Epithelial cell of esophagus (primary cell): ENCODE measurements around the gene MEIS3.

Experiments
- DNase-seq: peaks from one replicate; pipeline ENCODE4 v3.0.0; 2010; ENCODE audit warnings: low read depth
- H3K4me3 ChIP-seq: 2 replicates; pipeline ENCODE4 v1.5.1; 2011; ENCODE audit warnings: mild to moderate bottlenecking, low read length, control low read depth
- TF ChIP-seq, protein P1 (sequence below): IDR thresholded peaks from 2 replicates; pipeline ENCODE4 v1.5.1; 2011; ENCODE audit warnings: low read depth, mild to moderate bottlenecking, low read length, control low read depth, inconsistent platforms; ENCODE audit not compliant: insufficient read depth; ENCODE audit errors: missing control alignments

The MEIS3 gene

DNA sequence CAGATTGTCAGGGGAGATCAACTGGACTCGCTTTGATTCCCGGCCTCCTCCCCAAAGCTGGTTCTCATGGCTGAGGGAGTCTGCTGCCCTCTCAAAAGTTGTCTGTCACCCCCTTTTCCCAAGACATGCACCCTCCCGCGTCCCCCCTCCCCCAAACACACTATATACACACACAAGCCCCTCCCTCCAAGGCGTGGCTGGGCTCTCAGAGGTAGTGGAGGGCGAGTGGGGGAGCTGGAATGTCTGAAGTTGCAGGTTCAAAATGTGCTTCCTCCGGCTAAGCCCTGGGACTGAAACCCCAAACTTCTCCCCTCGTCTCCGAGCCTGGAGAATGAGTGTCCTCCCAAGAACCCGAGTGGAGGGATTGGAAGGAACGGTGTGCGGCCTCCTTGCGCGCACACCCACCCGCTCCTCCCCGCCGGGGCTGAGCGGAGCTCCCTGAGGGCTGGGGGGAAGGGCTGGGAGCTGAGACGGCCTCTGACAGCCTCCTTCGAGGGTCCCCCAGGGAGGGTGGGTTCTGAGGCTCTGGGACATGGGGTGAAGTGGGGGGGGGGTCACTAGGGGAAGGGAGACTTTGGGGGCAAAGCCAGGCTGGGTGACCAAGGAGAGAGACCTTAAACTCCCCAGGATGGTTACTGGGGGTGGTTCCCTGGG is 9.9 kb upstream of the MEIS3 start:
- TF ChIP-seq, protein P1, sequence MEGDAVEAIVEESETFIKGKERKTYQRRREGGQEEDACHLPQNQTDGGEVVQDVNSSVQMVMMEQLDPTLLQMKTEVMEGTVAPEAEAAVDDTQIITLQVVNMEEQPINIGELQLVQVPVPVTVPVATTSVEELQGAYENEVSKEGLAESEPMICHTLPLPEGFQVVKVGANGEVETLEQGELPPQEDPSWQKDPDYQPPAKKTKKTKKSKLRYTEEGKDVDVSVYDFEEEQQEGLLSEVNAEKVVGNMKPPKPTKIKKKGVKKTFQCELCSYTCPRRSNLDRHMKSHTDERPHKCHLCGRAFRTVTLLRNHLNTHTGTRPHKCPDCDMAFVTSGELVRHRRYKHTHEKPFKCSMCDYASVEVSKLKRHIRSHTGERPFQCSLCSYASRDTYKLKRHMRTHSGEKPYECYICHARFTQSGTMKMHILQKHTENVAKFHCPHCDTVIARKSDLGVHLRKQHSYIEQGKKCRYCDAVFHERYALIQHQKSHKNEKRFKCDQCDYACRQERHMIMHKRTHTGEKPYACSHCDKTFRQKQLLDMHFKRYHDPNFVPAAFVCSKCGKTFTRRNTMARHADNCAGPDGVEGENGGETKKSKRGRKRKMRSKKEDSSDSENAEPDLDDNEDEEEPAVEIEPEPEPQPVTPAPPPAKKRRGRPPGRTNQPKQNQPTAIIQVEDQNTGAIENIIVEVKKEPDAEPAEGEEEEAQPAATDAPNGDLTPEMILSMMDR: no peak
- no peak for DNase-seq
- no peak overlapping the region for H3K4me3 ChIP-seq

DNA sequence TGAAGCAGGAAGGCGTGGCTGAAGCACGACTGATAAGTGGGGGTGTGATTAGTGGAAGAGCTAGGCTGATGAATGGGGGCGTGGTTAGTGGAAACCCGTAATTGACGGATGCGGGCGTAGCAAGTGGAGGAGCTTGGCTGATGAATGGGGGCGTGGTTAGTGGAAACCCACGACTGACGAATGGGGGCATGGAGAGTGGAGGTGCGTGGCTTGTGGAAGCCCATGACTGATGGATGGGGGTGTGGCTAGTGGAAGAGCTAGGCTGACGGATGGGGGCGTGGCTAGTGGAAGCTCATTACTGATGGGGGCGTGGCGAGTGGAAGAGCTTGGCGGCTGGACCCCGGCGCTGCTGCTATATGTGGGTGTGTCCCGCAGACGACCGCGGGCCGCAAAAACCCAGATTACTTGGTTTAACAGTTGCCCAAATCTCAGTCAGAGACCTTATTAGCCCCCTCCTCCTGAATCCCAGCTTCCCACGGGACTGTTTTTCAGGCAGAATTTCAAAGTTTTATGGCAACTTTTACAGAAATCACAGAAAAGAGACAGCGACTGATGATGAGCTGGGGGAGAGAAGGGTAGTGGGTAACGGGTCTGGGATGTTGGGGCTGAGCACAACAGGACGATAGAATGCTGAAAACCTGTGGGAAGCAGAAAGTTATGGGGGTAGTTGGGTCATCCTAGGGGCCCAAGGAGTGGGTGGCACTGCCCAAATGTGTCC is 9.0 kb upstream of the MEIS3 start:
- peak; percentile 100 for DNase-seq
- no peak overlapping the region for H3K4me3 ChIP-seq
- TF ChIP-seq, protein P1: no peak

DNA sequence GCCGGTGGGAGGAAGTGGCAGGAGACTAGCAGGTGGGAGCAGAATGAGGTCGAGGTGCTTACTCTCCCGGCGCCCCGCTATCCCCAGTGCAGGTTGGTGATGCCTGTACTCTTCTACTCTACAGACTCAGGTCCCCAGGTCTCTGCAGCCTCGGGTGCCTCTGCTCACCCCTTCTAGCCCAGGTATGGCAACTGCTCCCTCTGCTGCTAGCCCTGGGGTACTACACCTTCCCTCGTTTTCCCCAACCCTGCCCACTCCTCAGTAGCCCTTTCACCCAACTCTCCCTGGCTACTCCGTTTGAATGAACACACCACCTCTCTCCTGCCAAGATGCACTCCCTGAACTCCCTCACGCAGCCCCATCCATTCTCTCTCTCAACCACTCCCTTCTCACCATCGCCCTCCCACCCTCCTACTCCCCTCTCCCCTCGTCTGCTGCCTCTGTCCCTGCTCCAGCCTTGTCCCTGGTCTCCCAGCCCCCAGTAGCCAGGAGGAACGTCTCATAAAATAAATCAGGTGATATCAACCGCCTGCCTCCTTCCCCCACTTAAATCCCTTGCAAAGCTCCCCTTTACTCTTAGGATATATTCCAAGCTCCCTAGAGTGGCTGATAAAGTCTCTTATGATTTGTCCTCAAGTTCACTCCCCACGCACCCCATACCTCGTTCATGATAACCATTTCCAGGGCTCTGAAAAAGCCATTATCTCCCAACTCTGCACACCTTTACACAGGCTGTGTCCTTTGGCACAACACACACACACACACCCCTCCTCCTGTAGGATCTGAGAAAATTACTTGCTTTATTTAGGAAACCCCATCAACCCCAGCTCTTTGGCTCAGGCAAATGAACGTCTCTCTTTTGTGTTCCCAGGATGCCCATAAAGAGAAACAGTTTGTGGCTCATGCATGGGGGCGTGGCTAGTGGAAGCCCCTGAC is 8.2 kb upstream of the MEIS3 start:
- DNase-seq: peak; percentile 66
- TF ChIP-seq, protein P1: peak; percentile 94
- H3K4me3 ChIP-seq: no peak overlapping the region

DNA sequence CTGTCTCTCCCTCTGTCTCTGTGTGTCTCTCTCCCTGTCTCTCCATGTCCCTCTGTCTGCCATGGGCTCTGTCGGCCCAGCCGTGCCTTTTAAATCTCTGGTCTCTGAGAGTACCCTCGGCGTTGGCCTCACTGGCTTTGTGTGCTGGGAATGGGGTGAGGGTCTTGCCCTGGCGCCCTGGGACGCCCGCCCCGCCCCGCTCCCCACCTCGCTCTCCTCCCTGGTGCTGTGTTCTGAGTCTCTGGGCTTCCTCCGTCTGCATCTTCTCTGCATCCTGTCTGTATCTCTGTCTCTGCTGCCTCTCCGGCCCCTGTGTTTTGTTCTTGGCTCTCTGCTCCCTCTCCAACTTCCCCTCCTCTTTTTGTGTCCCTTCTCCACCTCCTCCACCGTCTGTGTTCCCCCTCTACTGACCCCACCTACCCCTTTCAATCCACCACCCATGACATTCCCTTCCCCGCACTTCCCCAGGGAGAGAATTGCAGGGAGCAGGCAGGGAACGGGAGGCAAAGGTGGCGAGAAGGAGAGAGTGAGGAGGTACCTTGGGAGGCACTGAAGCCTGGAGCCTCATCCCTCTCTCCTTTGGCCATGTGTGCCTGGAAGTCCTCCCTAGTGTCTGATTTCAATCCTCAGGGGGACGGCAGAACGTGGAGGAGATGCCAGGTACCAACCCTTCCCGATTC is 4.0 kb upstream of the MEIS3 start:
- no peak for DNase-seq
- TF ChIP-seq, protein P1: no peak
- no peak overlapping the region for H3K4me3 ChIP-seq

DNA sequence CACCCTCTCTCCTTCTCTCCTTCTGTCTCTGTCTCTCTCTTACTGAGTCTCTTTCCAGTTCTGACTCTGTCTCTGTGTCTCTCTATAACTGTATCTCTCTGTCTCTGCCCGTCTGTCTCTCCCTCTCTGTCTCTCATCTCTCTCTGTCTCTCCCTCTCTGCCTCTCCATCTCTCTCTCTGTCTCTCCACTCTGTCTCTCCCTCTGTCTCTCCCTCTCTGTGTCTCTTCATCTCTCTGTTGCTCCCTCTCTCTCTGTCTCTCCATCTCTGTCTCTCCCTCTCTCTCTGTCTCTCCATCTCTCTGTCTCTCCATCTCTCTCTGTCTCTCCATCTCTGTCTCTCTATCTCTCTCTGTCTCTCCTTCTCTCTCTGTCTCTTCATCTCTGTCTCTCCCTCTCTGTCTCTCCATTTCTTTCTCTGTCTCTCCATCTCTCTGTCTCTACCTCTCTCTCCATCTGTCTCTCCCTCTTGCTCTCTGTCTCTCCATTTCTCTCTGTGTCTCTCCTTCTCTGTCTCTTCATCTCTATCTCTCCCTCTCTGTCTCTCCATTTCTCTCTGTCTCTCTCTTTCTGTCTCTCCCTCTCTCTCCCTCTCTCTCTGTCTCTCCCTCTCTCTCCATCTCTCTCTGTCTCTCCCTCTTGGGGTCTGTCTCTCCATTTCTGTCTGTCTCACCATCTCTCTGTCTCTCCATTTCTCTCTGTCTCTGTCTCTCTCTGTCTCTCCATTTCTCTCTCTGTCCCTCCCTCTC is 3.3 kb upstream of the MEIS3 start:
- TF ChIP-seq, protein P1: no peak
- no peak for DNase-seq
- no peak overlapping the region for H3K4me3 ChIP-seq

DNA sequence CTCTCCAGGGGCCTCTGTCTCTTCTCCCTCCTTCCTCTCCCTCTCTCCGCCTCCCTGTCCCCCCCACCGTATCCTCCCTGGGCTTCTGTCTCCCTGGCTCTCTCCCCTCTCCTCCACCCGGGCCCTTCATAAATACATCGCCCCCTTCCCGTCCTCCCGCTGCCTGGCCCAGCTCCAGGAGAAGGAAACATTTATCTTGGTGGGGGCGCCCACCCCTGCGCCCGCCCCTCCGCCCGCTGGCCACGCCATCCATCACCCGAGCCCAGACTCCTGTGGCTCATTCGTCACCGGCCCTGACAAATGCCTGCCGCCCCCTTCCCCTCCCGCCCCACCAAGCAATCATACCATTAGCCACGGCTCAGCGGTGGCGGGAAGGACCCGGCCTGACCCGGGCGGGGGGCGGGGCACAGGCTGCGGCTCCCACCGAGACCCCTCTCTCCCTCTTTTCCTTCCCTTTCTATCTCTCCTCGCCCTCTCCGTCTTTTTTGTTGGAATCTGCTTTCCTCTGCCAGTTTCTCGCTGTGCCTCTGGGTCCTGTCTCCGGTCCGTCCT is 2.6 kb upstream of the MEIS3 start:
- TF ChIP-seq, protein P1: no peak
- no peak for DNase-seq
- no peak overlapping the region for H3K4me3 ChIP-seq
